Ecto neural progenitor cell (in vitro differentiated cells): ENCODE results near the gene SPTY2D1.
"Not testable (repeated sequence)": the region's sequence is repeated elsewhere in the genome, so short reads cannot be mapped to it uniquely, and the experiment has no call there.

Source experiments
- DNase-seq: peaks from one replicate; pipeline ENCODE4 v3.0.0-alpha.2; 2018; ENCODE audit warnings: low spot score

Gene SPTY2D1

DNA sequence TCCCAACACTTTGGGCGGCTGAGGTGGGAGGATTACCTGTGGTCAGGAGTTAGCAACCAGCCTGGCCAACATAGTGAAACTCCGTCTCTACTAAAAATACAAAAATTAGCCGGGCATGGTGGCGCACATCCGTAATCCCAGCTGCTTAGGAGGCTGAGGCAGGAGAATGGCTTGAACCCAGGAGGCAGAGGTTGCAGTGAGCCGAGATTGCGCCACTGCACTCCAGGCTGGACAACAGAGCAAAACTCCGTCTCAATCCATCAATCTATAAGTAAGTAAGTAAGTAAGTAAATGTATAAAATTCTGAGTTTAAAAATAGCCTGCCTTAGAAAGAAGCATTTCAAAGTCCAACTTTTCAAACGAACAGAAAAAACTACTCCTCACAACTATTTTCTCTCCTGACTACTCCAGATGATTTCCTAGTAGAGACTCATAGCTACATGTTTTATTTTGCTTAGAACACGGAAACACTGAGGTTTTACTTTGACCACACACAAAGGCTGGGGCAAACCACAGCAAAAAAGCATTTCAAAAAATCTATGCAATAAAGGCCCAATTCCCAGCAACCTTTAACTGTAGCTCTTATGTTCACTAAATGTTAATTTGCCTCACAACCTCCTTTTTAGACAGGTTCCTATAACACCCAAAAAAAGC is 16.3 kb downstream of the SPTY2D1 start:
- DNase-seq: no peak

DNA sequence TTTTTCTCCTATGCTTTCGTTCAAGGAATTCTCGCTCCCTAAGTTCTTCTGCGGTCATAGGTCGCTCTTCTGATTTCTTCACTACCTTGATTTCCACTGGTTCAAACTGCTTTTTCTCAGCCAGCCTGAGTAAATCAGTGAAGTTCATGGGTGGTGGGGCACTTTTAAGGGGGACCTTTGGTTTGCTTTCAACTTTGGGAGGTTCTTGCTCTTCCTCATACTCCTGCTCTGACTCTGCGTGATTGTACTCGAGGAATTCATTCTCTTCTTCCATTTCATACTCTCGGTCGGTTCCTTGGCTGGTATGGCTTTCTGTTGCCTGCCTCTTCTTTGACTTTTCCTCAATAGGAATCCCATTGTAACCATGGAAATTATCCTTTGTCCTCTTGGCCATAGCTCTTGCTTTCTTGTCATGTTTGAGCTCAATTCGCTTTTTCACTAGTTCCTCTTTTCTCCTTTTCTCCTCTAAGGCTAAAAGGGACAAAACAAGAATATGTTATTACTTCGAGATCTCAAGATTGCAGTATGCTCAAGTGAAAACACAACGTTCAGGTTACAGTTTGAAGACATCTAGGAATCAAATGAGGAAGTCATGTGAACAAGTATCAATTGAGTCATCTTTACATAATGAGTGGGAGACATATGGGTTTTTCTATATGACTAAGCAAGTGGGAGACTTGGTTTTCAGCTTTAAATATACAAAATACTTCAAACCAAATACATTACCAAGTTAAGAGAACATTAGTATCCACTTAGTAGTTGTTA is 18.3 kb downstream of the SPTY2D1 start:
- DNase-seq: no peak

DNA sequence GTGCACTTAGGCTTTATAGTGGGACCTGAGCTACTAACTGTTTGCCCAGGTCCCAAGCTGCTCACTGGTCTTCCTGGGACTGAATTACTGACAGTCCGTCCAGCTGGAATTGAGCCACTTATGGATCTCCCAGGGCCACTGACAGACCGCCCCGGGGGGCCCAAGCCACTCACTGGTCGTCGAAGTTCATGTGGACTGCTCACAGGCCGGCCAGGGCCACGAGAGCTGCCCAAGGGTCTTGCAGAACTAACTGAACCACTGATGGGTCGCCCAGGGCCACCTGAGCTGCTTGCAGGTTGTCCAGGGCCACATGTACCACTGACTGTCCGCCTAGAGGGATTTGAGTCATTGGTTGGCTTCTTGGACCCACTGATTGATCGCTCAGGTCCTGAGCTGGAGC is 19.5 kb downstream of the SPTY2D1 start:
- no peak for DNase-seq

DNA sequence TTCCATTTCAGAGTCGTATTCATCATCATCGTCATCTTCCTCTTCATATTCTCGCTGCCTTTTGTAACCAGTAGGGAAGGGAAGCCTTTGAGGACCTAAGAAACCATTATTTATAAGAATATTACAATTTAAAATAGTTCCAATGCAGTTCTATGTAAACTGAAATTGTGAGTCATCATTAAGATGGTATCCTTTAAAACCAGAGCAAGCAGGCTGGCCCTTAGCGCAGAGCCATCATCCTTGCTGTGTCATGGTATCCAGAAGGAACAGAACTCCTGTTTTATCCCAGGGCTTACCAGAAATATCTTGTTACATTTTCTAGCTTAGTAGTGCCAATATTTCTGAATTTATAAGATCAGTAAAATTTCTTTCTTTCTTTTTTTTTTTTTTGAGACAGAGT is 21.7 kb downstream of the SPTY2D1 start:
- DNase-seq: no peak

DNA sequence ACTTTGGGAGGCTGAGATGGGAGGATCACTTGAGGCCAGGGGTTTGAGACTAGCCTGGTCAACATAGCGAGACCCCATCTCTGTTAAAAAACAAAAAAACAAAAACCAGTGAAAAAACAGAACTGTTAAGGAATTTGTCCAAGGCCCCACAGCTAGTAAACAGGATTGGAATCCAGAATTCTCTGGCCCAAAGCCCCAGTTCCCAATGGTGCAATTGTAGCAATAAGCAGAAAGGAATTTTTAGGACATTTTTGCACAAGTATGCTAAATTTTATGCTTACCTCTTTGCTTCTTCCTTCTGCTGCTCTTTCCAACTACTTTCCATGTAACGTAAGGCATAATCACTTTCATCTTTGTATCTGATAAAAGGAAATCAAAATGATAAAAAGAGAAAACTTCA is 22.9 kb downstream of the SPTY2D1 start:
- DNase-seq: no peak

DNA sequence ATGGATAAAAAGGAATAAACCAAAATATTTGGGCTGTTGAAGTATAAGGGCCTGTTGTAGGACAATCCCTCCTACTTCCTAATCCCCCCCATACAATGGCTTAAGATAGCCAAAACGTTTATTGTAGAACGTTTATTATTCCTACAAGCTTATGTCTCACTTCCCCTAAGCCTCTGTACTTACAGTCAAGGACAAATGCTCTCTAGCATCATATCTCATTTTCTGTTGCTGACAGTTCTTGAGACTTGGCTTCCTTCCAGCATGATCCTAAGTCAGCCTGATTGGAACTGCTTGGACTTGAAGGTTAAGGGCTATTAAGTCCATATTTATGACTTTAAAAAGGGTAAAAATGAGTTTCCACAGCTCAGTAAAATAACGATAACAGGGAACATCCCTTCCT is 25.8 kb downstream of the SPTY2D1 start:
- no peak for DNase-seq

DNA sequence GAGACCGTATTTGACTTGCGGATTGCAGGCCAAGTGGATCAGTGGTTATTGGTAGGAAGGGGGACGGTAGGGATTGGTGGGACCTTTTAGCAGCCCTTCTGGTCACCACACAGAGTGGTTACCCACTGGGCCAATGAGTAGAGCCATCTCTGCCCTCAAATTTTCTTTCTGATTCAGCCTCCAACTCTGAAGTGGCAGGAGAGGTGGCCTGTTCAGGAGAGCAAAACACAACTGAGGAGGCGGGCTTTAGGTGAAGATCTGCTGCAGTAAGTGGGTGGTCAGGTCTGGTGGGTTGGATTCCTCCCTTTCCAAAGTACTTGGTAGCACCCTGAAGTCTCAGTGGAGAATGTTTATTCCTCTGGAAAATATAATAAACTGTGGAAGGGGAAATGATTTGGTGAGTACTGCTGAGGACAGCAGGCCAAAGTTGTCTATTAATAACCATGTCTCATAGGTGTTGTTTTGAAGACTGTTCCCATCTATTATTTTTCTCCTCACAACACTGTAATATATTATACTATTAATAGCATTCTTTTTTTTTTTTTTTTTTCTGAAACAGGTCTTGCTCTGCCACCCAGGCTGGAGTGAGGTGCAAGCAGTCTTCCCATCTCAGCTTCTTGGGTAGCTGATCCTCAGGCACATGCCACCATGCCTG is 33.1 kb downstream of the SPTY2D1 start:
- DNase-seq: no peak

DNA sequence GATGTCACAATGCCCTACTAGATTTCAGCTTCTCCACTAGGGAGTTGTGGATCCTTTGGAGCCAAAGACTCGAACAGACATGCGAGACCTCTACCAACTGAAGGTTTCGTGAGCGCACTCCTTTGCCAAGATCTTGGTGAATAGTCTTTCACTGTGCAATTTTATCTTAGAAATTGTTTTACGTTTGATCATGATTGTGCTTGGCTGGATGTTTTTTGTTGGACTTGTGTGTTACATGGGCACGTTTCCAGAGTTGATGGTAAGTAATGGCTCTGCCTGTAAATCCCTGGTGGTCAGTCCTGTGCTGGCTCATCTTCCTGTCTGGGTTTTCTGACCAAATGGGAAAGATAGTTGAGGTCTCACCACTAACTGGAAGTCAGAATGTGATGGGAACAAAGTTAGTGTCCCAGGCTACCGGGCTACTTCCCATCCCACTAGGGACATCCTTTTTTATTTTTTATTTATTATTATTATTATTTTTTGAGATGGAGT is 34.4 kb downstream of the SPTY2D1 start, which contains the start of gene MISFA:
TSS of gene MISFA (plus strand) at position 51 of the 492 bp plus-strand sequence. CDS start at position 191, 140 bp downstream.
- no peak for DNase-seq

DNA sequence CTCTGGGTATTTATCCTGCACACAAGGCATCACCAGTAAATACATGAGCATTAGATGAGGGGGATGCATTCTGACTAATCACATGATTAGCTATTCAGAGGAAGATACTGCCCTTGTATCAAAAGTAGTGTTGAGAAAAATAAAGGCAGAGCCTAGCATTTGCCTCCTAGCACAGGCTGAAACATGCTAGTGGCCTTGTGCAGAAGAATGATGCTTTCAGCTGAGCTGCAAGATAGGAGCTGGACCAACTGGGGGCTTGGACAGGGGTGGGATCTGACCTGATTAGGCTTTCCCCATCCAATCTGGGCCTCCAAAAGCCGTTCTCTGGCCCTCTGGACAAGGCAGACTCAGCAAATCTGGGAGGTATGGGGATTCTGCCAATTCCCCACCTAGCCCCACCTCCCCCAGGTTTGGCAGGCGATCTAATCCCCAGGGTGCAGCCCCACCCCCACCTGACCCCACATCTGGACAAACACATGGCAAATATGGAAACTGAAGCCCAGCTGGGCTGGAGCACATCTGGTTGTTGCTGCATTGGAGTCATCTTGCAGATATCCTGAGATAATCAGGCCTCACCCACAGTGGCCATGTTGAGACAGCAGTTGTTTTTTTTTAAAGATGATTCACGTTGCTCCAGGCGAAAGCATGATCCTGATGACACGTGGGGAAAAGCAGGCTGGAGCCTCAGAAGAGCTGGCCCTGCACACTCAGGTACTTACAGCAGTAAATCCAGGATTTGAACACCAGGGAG is 39.0 kb downstream of the SPTY2D1 start:
- DNase-seq: no peak

DNA sequence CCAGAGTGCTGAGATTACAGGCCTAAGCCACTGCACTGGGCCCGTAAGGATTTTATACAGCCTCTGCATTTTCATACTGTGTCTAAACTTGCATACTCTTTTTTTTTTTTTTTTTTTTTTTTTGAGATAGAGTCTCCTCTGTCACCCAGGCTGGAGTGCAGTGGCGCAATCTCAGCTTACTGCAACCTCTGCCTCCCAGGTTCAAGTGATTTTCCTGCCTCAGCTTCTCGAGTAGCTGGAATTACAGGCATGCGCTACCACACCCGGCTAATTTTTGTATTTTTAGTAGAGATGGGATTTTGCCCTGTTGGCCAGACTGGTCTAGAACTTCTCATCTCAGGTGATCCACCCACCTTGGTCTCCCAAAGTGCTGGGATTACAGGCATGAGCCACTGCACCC is 40.1 kb downstream of the SPTY2D1 start:
- DNase-seq: not testable (repeated sequence)

DNA sequence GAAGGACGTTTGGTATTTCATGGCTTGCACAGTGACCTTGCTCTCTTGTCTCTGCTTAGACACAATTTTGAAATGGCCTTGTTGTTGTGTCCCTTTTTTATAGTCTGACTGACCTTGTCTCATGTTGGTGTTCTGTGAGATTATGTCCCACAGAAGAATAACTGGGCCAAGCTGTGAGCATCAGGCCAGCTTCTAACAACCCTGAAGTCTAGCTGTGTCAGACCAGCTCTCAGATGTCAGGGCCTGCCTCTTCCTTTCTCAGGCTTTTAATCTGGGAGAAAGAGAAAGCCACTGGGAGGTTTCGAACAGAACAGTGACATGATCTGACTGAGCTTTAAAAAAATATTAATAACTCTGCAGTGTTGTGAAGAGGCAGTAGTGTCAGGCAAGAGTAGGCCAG is 43.6 kb downstream of the SPTY2D1 start:
- no peak for DNase-seq

DNA sequence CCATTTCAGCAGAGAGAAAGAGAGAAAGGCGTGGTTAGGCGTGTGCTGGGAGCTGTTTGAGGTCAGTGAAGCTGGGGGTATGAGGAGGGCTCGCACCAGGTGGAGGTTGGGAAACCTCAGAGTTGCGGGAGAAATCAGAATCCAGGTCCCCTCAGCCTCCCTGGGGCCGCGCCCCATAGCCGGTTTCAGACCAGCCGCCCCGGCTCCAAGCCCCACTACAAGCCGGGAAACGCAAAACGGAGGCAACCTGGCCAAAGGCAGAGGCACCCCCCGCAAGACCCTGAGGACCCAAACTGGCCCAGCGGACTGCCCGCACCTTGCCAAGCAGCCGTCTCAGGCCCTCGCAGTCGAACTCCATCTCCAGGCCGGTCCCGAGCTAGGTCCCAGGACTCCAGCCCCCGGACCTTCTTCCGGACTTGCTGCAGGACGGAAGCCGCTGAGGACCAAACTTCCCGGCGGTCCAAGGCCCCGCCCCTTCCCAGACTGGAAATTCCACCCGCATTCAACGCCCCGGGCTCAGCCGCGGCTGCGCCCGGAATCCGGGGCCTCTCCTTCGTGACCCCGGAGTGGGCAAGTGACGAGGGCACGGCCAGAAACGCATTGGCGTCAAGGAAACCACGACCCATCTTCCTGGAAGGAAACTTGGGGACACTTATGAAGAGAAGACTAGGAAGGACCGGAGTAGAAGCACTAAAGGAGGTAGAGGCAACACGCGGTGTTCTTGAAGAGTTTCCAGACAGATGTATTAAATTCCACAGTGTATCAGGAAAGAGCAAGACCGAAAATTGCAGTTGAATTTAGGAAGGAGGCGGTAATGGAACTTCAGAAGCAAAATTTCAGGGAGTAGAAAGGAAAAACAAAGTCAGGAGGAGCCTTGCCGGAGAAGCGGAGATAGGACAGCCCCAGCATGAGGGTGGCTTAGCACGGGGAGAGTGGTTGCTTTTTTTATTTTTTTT is 45.6 kb downstream of the SPTY2D1 start, which contains the start of gene UEVLD:
TSS of gene UEVLD (minus strand) at position 438 of the 956 bp plus-strand sequence. CDS start at position 358, 80 bp downstream.
- peak; percentile 94 for DNase-seq

DNA sequence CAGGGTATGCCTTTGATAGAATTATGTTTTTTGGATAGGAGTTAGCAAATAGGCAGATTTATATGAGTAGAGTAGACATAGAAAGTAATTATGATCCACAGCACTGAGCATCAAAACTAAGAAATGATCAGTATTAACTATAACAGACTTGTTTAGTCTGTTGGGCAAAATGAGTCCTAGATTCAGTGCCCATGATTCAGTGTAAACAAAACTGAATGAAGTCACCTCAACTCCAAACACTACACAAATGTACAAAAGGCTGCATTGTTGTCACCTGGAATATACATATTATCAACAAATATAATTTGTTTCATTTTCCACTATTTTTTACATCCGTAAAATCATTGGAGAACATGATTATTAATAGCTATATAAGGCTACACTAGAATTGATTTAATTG is 52.3 kb downstream of the SPTY2D1 start:
- no peak for DNase-seq

DNA sequence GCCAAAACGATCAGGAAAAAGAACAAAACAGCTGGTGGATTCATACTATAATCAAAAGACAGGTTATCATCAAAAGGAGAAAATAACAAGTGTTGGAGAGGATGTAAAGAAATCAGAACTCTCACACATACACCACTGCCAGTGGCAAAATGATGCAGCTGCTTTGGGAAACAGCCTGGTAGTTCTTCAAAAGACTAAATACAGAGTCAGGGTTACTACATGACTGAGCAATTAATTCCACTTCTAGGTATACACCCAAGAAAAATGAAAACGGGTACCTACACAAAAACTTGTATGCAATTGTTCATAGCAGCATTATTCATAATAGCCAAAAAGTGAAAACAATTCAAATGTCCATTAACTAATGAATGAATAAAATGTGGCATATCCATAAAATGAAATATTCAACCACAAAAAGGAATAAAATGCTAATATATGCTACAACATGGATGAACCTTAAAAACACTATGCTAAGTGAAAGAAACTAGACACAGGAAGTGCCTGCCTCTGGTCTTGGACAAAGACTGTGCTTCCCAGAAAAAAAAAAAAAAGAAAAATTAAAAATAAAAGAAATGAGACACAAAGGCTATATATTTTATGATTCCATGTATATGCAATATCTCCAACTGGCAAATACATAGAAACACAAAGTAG is 53.9 kb downstream of the SPTY2D1 start:
- no peak for DNase-seq

DNA sequence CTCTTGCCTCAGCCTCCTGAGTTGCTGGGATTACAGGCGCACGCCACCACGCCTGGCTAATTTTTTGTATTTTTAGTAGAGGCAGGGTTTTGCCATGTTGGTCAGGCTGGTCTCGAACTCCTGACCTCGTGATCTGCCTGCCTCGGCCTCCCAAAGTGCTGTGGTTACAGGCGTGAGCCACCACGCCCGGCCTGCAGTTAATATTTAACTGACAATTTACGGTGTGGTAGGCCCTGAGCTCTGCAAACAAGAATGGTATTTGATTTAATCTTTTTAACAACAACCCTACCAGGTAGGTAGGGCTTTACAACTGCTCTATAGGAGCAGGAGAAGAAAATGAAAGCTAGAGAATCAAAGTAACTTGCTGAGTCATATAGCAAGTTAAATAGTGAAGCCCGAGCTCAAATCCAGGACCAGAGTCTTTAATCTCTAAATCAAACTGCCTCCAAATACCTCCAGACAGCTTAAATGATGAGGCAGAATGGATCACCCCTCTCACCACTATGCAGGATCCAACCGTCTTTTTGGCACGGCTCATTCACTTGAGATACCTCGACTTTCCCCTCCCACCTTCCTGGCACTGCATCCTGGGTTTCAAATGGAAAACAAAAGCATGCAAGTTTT is 55.1 kb downstream of the SPTY2D1 start:
- no peak for DNase-seq

DNA sequence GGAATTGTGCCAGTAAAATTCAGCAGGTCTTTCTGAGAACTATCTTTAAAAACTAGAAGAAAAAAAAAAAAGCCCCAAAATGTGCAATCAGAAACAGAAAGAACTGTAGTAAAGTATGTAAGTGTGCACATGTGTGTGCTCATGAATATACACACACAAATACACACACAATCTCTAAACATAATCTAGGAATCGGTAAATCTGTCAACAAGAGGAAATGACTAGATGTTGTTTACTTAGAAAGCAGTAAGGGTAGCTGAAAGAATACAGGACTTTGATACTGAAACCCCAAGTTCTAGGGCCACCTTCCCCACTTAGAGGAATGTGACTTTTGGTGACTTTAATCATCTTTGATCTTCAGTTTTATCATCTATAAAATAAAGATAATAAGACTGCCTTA is 58.8 kb downstream of the SPTY2D1 start:
- no peak for DNase-seq

DNA sequence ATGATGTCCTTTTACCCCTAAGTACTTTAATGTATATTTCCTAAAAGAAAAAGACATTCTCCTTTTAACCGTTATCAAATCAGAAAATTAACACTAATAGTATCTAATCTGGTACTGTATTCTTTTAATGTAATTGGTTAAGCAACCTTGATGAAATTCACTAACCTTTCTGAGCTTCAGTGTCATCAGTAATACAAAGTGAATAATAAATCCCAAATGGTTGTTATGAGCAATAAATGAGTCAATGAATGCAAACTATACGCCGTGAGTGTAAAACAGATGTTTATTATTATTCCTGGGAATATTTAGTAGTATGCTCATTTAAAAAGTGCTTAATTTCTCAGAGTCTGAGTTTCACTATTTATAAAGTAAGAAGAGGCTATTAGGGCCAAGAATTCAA is 67.1 kb downstream of the SPTY2D1 start:
- DNase-seq: no peak

DNA sequence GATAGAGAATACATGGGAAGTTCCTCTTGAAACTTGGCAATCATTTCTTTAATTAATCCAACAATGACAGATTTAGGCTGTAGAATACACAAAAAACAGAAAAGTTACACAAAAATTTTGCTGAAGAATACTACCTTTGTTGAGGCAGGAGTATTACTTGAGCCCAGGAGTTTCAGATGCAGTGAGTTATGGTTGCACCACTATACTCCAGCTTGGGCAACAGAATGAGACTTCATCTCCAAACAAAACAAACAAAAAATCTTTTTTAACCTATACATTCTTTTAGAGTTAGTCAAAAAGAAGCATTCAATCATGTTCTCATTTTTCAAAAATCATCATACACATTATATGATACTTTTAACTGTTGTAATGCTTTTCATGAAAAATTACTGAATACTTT is 67.7 kb downstream of the SPTY2D1 start:
- DNase-seq: no peak

DNA sequence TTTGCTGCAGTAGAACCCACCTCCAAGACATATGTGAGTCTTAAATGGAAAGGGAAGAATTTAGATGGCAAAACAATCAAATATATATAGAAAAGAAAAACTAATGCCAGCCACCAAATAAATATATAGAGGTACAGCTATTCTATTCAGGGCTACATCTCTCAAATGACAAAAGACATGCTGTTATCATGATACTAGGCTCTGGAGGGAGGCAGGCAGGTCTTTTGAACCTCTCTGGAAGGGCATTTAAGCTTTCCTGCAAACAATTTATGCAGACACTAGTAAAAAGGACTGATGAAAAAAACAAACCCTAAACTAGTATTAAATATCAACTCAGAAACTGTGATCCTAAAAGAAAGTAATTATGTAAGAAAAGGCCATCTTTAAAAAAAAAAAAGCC is 70.0 kb downstream of the SPTY2D1 start:
- no peak for DNase-seq
